Panc1 (cell line): ENCODE data around the gene HSBP1L1. TPM values are rescaled to one million over a fixed set of nuclear protein-coding genes. Genes with fewer than 3 reads are reported as not detected.

Experiments used
- ATAC-seq: fragments of 200-7000 bp; cut with Tn5 transposase; 2 replicates; pipeline ENCODE4 v1.9.1; 2020; ENCODE audit warnings: mild to moderate bottlenecking, moderate library complexity
- BruUV-seq: library from RNA; stranded (reverse); fragments of 400-500 nt; replicated peaks from 2 replicates; lab custom pipeline; 2021; lab: Mats Ljungman, UMichigan
- CTCF ChIA-PET: fragments of 300-600 bp; sonication (Branson Sonifier 250); formaldehyde crosslinking; loops from one replicate; lab custom pipeline; 2022; ENCODE audit warnings: antibody characterized with exemption; lab: Charles Lee
- POLR2A ChIA-PET: fragments of 300-600 bp; sonication (Branson Sonifier 250); formaldehyde crosslinking; loops from one replicate; lab custom pipeline; 2022; ENCODE audit warnings: antibody characterized with exemption; lab: Charles Lee
- DNase-seq: peaks from one replicate; pipeline ENCODE4 v3.0.0-alpha.2; 2010; ENCODE audit warnings: low read depth, low spot score
- H3K27ac ChIP-seq: 2 replicates; pipeline ENCODE4 v1.5.1; 2011; ENCODE audit warnings: mild to moderate bottlenecking, low read length, inconsistent platforms
- H3K27me3 ChIP-seq: fragments of 200-500 bp; sonication (Bioruptor generic); 2 replicates; pipeline ENCODE4 v1.6.0; 2014; ENCODE audit warnings: low read length, inconsistent platforms; ENCODE audit not compliant: control insufficient read depth, insufficient read depth
- H3K36me3 ChIP-seq: fragments of 200-500 bp; sonication (Bioruptor generic); 2 replicates; pipeline ENCODE4 v1.5.1; 2014; ENCODE audit warnings: inconsistent platforms, mild to moderate bottlenecking, low read length, moderate library complexity; ENCODE audit not compliant: control insufficient read depth, insufficient read depth
- H3K4me1 ChIP-seq: 2 replicates; pipeline ENCODE4 v1.5.1; 2011; ENCODE audit warnings: inconsistent platforms, mild to moderate bottlenecking, low read length, moderate library complexity; ENCODE audit not compliant: control insufficient read depth, insufficient read depth
- H3K4me3 ChIP-seq, 2 experiments: 2 replicates each; pipeline ENCODE4 v1.5.1; 2011 to 2012; ENCODE audit warnings: low read depth in 2 of 2, low read length in 2 of 2, mild to moderate bottlenecking in 2 of 2, inconsistent platforms in 1 of 2, moderate library complexity in 1 of 2
- H3K9me3 ChIP-seq: fragments of 200-500 bp; sonication (Bioruptor generic); 2 replicates; pipeline ENCODE4 v1.5.1; 2014; ENCODE audit warnings: low read depth, mild to moderate bottlenecking, inconsistent platforms, low read length, moderate library complexity; ENCODE audit not compliant: control insufficient read depth, insufficient read depth
- CTCF ChIP-seq: fragments of 450-650 bp; IDR thresholded peaks from 2 replicates; pipeline ENCODE4 v1.5.1; 2017; ENCODE audit warnings: mild to moderate bottlenecking
- POLR2AphosphoS5 ChIP-seq: IDR thresholded peaks from 2 replicates; pipeline ENCODE4 v1.6.1; 2012; ENCODE audit warnings: mild to moderate bottlenecking, low read depth, low read length, moderate library complexity
- SIN3A ChIP-seq: IDR thresholded peaks from 2 replicates; pipeline ENCODE4 v1.6.1; 2012; ENCODE audit warnings: low read depth, mild to moderate bottlenecking, low read length, moderate library complexity, borderline replicate concordance; ENCODE audit not compliant: insufficient read depth
- TCF7L2 ChIP-seq: IDR thresholded peaks from 2 replicates; pipeline ENCODE4 v1.6.1; 2011; ENCODE audit warnings: mild to moderate bottlenecking, low read depth, low read length, inconsistent platforms
- in situ Hi-C: cut with HindIII; loops from 2 replicates; pipeline ENCODE4 v1.10.0; 2016; ENCODE audit warnings: low sequenced_read_pairs, low pct_unique_long_range_greater_than_20kb
- intact Hi-C: fragments of 100-400 bp; cut with micrococcal nuclease; formaldehyde crosslinking; loops from one replicate; pipeline ENCODE4 v1.10.0; 2022; ENCODE audit not compliant: unreplicated experiment
- total RNA-seq: library from RNA; stranded (reverse); gene quantifications from one replicate; pipeline ENCODE4 v1.2.1, GENCODE V29; 2021; ENCODE audit not compliant: unreplicated experiment
- TF ChIP-seq, protein P1 (sequence below), 2 experiments: IDR thresholded peaks; 2 replicates each; pipeline ENCODE4 v1.6.1; 2011 to 2012; ENCODE audit warnings: low read depth in 2 of 2, control low read depth in 1 of 2, low read length in 1 of 2, mild to moderate bottlenecking in 1 of 2, moderate library complexity in 1 of 2; ENCODE audit not compliant: insufficient read depth in 1 of 2

Gene HSBP1L1
- total RNA-seq, 1 experiment from 2014 or later, result 45.4 TPM

- H3K27ac ChIP-seq, result no peak overlapping the region
- no peaks in the 10 kb centered on the region for H3K36me3 ChIP-seq
- no TSS peak for BruUV-seq
- intact Hi-C loops (no loop called here), in situ Hi-C loops (no loop called here)
- TF ChIP-seq CTCF (no peak), POLR2AphosphoS5 (no peak), SIN3A (no peak), TCF7L2 (no peak)
- TF ChIP-seq, protein P1, sequence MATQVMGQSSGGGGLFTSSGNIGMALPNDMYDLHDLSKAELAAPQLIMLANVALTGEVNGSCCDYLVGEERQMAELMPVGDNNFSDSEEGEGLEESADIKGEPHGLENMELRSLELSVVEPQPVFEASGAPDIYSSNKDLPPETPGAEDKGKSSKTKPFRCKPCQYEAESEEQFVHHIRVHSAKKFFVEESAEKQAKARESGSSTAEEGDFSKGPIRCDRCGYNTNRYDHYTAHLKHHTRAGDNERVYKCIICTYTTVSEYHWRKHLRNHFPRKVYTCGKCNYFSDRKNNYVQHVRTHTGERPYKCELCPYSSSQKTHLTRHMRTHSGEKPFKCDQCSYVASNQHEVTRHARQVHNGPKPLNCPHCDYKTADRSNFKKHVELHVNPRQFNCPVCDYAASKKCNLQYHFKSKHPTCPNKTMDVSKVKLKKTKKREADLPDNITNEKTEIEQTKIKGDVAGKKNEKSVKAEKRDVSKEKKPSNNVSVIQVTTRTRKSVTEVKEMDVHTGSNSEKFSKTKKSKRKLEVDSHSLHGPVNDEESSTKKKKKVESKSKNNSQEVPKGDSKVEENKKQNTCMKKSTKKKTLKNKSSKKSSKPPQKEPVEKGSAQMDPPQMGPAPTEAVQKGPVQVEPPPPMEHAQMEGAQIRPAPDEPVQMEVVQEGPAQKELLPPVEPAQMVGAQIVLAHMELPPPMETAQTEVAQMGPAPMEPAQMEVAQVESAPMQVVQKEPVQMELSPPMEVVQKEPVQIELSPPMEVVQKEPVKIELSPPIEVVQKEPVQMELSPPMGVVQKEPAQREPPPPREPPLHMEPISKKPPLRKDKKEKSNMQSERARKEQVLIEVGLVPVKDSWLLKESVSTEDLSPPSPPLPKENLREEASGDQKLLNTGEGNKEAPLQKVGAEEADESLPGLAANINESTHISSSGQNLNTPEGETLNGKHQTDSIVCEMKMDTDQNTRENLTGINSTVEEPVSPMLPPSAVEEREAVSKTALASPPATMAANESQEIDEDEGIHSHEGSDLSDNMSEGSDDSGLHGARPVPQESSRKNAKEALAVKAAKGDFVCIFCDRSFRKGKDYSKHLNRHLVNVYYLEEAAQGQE (IDR thresholded peaks at IDR 0.05; ENCODE audit: insufficient read depth in 1 of 2, low read depth in 2 of 2, low read length in 1 of 2), result no peak
- no peaks in the 10 kb centered on the region for H3K27me3 ChIP-seq
- ChIA-PET CTCF (interaction anchor here (0.8 kb wide), 1 partner anchor 94 kb away, joined by 12 read pairs; no protein-coding TSS in a partner anchor), POLR2A (interaction anchor here (0.6 kb wide), 1 partner anchor 11 kb away, joined by 25 read pairs; no protein-coding TSS in a partner anchor)
- no peak overlapping the region for H3K4me3 ChIP-seq
- H3K9me3 ChIP-seq, result peaks cover 21% of the 10 kb centered on the region
- DNase-seq, result no peak
- ATAC-seq, result no peak
- H3K4me1 ChIP-seq, result no peaks in the 10 kb centered on the region
Observed at GRCh38 chr18:79926306-79926705, 38.1 kb upstream of the HSBP1L1 start.

GRCh38 chr18:79926715-79927606 lies 37.5 kb upstream of the HSBP1L1 start:
- DNase-seq (no peak), ATAC-seq (0 out of 2 replicates have a peak, but pooled peaks have one; percentile 18)
- in situ Hi-C loops (no loop called here), intact Hi-C loops (no loop called here)
- BruUV-seq, result no TSS peak
- ChIA-PET POLR2A (interaction anchor here (0.6 kb wide), 1 partner anchor 12 kb away, joined by 25 read pairs; no protein-coding TSS in a partner anchor), CTCF (interaction anchor here (0.8 kb wide), 1 partner anchor 93 kb away, joined by 12 read pairs; no protein-coding TSS in a partner anchor)
- Histone ChIP-seq H3K27ac (no peak overlapping the region), H3K9me3 (peaks cover 27% of the 10 kb centered on the region), H3K27me3 (no peaks in the 10 kb centered on the region), H3K4me1 (no peaks in the 10 kb centered on the region), H3K4me3 (no peak overlapping the region), H3K36me3 (no peaks in the 10 kb centered on the region)
- TF ChIP-seq, protein P1 (IDR thresholded peaks at IDR 0.05; ENCODE audit: insufficient read depth in 1 of 2, low read depth in 2 of 2, low read length in 1 of 2), result no peak
- TF ChIP-seq CTCF (no peak), TCF7L2 (no peak), SIN3A (no peak), POLR2AphosphoS5 (no peak)
